Left forelimb (tissue), 1 donor: ENCODE results near the gene S1PR4.

ENCODE experiments used
- DNase-seq: peaks from one replicate; pipeline ENCODE4 v3.0.0-alpha.2; 2018; ENCODE audit warnings: low spot score

Gene S1PR4

DNA sequence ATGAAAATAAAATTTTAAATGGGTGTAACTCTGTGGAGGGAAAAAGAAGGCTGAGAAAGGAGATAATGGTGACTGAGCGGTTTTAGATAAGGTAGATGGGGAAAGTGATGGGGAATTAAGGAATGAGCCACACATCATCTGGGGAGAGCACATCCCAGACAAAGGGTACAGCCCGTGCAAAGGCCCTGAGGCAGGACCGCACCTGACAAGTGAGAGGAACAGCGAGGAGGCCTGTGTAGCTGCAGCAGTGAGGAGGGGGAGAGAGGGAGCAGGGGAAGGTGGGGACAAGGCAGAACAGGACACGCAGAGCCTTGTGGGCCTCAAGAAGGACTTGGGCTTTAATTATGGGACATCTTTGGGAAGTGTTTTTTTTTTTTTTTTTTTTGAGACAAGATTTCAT is 44.1 kb downstream of the S1PR4 start:
- no peak for DNase-seq

DNA sequence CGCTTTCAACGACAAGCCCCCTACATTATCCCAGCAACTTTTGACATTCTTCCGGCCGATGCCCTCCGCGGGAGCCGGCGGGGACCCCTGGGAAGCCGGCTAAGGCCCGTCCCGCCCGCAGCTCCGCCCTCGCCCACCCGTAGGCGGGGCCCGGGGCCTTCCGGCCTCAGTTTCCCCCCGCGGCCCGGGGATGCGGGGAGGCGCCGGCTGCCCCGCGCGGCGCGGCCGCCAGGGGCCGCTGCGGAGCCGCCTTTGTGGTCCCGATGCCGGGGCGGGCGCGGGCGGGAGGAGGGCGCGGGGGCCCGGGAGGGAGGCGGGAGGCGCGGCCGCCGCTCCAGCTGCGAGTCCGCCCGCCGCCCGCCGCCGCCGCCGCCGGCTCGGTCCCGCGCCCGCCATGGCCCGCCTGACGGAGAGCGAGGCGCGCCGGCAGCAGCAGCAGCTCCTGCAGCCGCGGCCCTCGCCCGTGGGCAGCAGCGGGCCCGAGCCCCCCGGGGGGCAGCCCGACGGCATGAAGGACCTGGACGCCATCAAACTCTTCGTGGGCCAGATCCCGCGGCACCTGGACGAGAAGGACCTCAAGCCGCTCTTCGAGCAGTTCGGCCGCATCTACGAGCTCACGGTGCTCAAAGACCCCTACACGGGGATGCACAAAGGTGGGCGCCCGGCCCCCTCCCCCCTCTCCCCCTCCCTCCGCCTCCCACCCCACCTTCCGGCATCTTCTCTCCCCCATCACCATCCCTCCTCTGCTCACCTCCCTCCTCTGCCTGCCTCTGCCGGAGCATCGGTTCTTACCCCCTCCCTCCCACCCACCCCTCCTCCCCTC is 46.0 kb downstream of the S1PR4 start, which contains the start of gene CELF5:
TSS of gene CELF5 (plus strand) at position 316 of the 823 bp plus-strand sequence. CDS start at position 395, 79 bp downstream.
- DNase-seq = no peak

DNA sequence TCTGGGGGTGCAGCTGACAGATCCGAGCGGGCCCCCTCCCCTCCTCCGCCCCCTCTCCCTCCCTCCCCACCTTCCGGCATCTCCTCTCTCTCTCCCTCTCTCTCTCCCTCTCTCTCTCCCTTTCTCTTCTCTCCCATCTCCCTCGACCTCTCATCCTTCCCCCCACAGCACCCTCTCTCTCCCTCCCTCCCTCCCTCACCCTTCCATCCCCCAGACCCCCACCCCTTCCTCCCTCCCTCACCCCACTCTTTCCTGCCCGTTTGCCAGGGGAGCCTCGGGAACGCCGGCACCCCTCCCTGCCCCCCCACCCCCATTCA is 46.6 kb downstream of the S1PR4 start:
- no peak for DNase-seq

DNA sequence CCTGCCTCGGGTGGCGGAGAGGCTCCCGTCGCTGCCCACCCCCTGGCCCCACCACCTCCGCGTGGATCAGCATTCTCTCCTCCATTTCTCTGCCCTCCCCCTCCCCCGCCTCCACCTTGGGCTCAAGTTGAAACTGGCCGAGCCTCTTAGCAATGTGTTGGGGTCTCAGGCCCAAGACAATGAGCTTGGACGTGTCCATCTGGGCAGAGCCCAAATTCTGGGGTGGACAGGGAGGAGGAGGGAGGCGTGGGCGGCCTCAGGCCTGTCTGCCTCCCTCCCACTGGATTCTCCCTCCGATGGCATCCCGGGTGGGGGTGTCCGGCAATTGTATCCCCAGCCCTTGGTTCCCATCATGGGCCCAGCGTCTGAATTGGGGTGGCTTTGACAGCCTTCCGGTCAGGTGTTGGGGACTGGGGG is 47.1 kb downstream of the S1PR4 start:
- DNase-seq = no peak

DNA sequence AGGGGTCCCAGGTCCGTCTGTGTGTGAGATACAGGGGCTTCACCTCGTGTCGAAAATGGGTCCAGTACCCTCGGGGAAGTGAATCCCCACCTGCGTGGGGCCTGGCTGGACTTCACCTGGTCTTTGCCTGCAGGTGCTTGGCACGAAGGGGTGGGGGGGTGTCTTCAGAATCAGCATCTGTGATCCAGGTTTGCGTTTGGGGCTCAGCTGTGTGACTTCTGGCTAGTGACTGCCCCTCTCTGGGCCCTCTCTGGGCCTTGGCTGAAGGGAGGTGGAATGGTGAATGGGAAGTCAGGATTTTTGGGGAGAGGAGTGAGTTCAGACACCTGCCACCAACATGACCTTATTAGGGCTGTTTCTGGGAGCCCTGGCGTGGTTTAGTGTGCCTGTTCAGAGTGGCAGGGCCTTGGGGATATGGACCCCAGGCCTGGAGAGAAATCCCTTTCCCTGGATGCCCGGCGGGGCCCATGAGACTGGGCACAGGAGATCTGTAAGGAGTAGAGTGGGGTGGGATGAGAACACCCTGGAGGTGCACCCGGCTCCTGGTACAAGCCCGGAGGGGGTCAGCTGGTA is 48.6 kb downstream of the S1PR4 start:
- DNase-seq = no peak

GRCh38 chr19:3229346-3229743 is 50.8 kb downstream of the S1PR4 start:
- DNase-seq = no peak
